Right lobe of liver (tissue), 6 donors: ENCODE results near the gene PHF3. TPM values are rescaled to one million over a fixed set of nuclear protein-coding genes. Genes with fewer than 3 reads are reported as not detected.

Source experiments
- ATAC-seq, 4 donors: fragments of 200-7000 bp; cut with Tn5 transposase; one replicate each; pipeline ENCODE4 v1.9.1; 2020; ENCODE audit warnings: mild to moderate bottlenecking in 4 of 4, moderate library complexity in 4 of 4
- DNase-seq, 3 donors: peaks; one replicate each; pipeline ENCODE4 v3.0.0-alpha.2; 2020
- H3K27ac ChIP-seq, 3 donors: fragments of 200-600 bp; one replicate each; pipeline ENCODE4 v1.8.0; 2022
- H3K27me3 ChIP-seq, 2 donors: fragments of 200-600 bp; one replicate each; pipeline ENCODE4 v1.8.0; 2022
- H3K36me3 ChIP-seq, 4 donors: fragments of 200-600 bp; sonication (generic) in 1 of 4; one replicate each; pipeline versions ENCODE4 v1.5.1 to v1.8.0; 2017 to 2022; ENCODE audit warnings: control low read depth in 1 of 4
- H3K4me1 ChIP-seq, 4 donors: fragments of 200-600 bp; sonication (generic) in 1 of 4; one replicate each; pipeline versions ENCODE4 v1.5.1 to v1.8.0; 2017 to 2022; ENCODE audit warnings: control low read depth in 1 of 4
- H3K4me3 ChIP-seq, 3 donors: fragments of 200-600 bp; one replicate each; pipeline ENCODE4 v1.8.0; 2022
- H3K9me3 ChIP-seq, 4 donors: fragments of 200-600 bp; sonication (generic) in 1 of 4; one replicate each; pipeline versions ENCODE4 v1.5.1 to v1.8.0; 2017 to 2022; ENCODE audit warnings: control low read depth in 1 of 4
- CTCF ChIP-seq, 4 donors: fragments of 200-600 bp in 3 of 4; fragments of 450-650 bp in 1 of 4; IDR thresholded peaks; one replicate each; pipeline versions ENCODE4 v1.5.1 to v1.8.0; 2016 to 2022; ENCODE audit warnings: antibody characterized with exemption in 4 of 4, mild to moderate bottlenecking in 2 of 4
- POLR2A ChIP-seq: fragments of 450-650 bp; IDR thresholded peaks from one replicate; pipeline ENCODE4 v1.6.1; 2017; ENCODE audit warnings: antibody characterized with exemption, mild to moderate bottlenecking
- WGBS: methylation state at CpG from one replicate; pipeline ENCODE4 v1.1.6; 2018; ENCODE audit warnings: low coverage, low lambda C conversion rate; ENCODE audit not compliant: insufficient coverage; ENCODE audit errors: missing lambda C conversion rate; 5-methylcytosine and 5-hydroxymethylcytosine counted together
- intact Hi-C, 2 donors: fragments of 100-400 bp; cut with DNase I; formaldehyde crosslinking; loops; one replicate each; pipeline versions ENCODE4 v1.11.2 to v1.14.1; 2022
- total RNA-seq, 6 experiments: library from RNA; depleted of rRNA in 2 of 6; stranded (reverse); fragments of >200 nt in 2 of 6; fragmentation: NEBNext Ultra II Directional in 3 of 6; extraction: Animal tissue kit (Norgen Biotek cat#: 25700) in 3 of 6; gene quantifications; one replicate each; pipeline versions ENCODE4 v1.1.0 to v1.2.4, GENCODE V29; 2016 to 2023
- donor health status: DM: no; HTN: yes; CAD: no.
- donor health status: DM: no; HTN: no; CAD: no.
- donor health status: DM: no; HTN: no; CAD: no.
- donor health status: DM: no; HTN: yes; CAD: no.
- donor health status: DM: no; HTN: yes; CAD: no.

Gene PHF3
- total RNA-seq, 6 experiments from 2014 or later, result 22.1 to 35.2 (median 31.5) TPM

- WGBS, result 86% methylated on average over 1 of the region's 1 CpG
- no peak overlapping the region for H3K4me3 ChIP-seq
- intact Hi-C loops, result no loop called here
These were observed 24.7 kb upstream of the PHF3 start for GRCh38 chr6:63610944-63611343.

GRCh38 chr6:63611560-63611959, 24.0 kb upstream of the PHF3 start:
- DNase-seq, result no peak
- no peak for TF ChIP-seq POLR2A
- TF ChIP-seq CTCF (IDR thresholded peaks at IDR 0.05), result no peak

More at GRCh38 chr6:63610944-63611343, 24.7 kb upstream of the PHF3 start:
- DNase-seq, result no peak
- no peaks in the 10 kb centered on the region for H3K27me3 ChIP-seq
- no peak for ATAC-seq
- TF ChIP-seq CTCF (IDR thresholded peaks at IDR 0.05), result no peak
- TF ChIP-seq POLR2A, result no peak
- H3K27ac ChIP-seq, result no peak overlapping the region
- H3K9me3 ChIP-seq, result no peaks in the 10 kb centered on the region
- no peaks in the 10 kb centered on the region for H3K4me1 ChIP-seq
- no peaks in the 10 kb centered on the region for H3K36me3 ChIP-seq

GRCh38 chr6:63615590-63615989, 20.0 kb upstream of the PHF3 start:
- no peak for DNase-seq
- Histone ChIP-seq H3K27me3 (no peaks in the 10 kb centered on the region), H3K27ac (no peak overlapping the region), H3K4me3 (no peak overlapping the region), H3K9me3 (no peaks in the 10 kb centered on the region), H3K36me3 (no peaks in the 10 kb centered on the region), H3K4me1 (no peaks in the 10 kb centered on the region)
- no peak for ATAC-seq
- intact Hi-C loops, result no loop called here
- TF ChIP-seq CTCF (IDR thresholded peaks at IDR 0.05), result no peak
- no peak for TF ChIP-seq POLR2A
- 100% methylated on average over 1 of the region's 1 CpG for WGBS

More at GRCh38 chr6:63611560-63611959, 24.0 kb upstream of the PHF3 start:
- no peaks in the 10 kb centered on the region for H3K27me3 ChIP-seq
- no peak for ATAC-seq
- H3K27ac ChIP-seq, result no peak overlapping the region
- intact Hi-C loops, result no loop called here
- no peaks in the 10 kb centered on the region for H3K4me1 ChIP-seq
- H3K36me3 ChIP-seq, result no peaks in the 10 kb centered on the region
- H3K9me3 ChIP-seq, result no peaks in the 10 kb centered on the region
- no peak overlapping the region for H3K4me3 ChIP-seq
- 96% methylated on average over 1 of the region's 1 CpG for WGBS

- Histone ChIP-seq H3K27me3 (no peaks in the 10 kb centered on the region), H3K4me3 (no peak overlapping the region), H3K36me3 (no peaks in the 10 kb centered on the region), H3K9me3 (no peaks in the 10 kb centered on the region), H3K27ac (no peak overlapping the region), H3K4me1 (no peaks in the 10 kb centered on the region)
- intact Hi-C loops, result no loop called here
- 81% methylated on average over 2 of the region's 2 CpGs for WGBS
- ATAC-seq (no peak), DNase-seq (no peak)
- no peak for TF ChIP-seq CTCF (IDR thresholded peaks at IDR 0.05)
- no peak for TF ChIP-seq POLR2A
These were observed 11.5 kb upstream of the PHF3 start for GRCh38 chr6:63624091-63624490.

- ATAC-seq (no peak), DNase-seq (no peak)
- no peak for TF ChIP-seq CTCF (IDR thresholded peaks at IDR 0.05)
- TF ChIP-seq POLR2A, result no peak
- Histone ChIP-seq H3K36me3 (no peaks in the 10 kb centered on the region), H3K9me3 (no peaks in the 10 kb centered on the region), H3K27ac (no peak overlapping the region), H3K4me3 (no peak overlapping the region), H3K27me3 (no peaks in the 10 kb centered on the region), H3K4me1 (no peaks in the 10 kb centered on the region)
- 78% methylated on average over 1 of the region's 1 CpG for WGBS
- intact Hi-C loops, result no loop called here
These were observed 5.1 kb upstream of the PHF3 start for GRCh38 chr6:63630466-63630865.
